Measurements from ENCODE around the gene DOHH.

- TF ChIP-seq CTCF (IDR thresholded peaks at IDR 0.05) (no peak), POLR2A (IDR thresholded peaks at IDR 0.05) (peak; percentile 47), POLR2AphosphoS5 (IDR thresholded peaks at IDR 0.05) (peak; percentile 96)
These were observed at the start of gene DOHH for GRCh38 chr19:3500429-3501101.

All from prostate gland (tissue), 2 donors.